OCI-LY7 (cell line): Measurements from ENCODE around the gene ALG14.

Experiments used
- EZH2phosphoT487 ChIP-seq: fragments of 200-600 bp; sonication (generic); IDR thresholded peaks from 2 replicates; pipeline ENCODE4 v1.6.1; 2018; ENCODE audit warnings: low read depth, borderline replicate concordance, mild to moderate bottlenecking, mixed run types, antibody characterized with exemption, low read length, moderate library complexity, mixed read lengths
- TF ChIP-seq, protein P1 (sequence below): fragments of 200-600 bp; sonication (generic); conservative IDR thresholded peaks from 2 replicates; pipeline ENCODE4 v1.5.1; 2014; ENCODE audit warnings: mild to moderate bottlenecking, antibody characterized with exemption, low read length, moderate library complexity, mixed read lengths

- TF ChIP-seq, protein P1, sequence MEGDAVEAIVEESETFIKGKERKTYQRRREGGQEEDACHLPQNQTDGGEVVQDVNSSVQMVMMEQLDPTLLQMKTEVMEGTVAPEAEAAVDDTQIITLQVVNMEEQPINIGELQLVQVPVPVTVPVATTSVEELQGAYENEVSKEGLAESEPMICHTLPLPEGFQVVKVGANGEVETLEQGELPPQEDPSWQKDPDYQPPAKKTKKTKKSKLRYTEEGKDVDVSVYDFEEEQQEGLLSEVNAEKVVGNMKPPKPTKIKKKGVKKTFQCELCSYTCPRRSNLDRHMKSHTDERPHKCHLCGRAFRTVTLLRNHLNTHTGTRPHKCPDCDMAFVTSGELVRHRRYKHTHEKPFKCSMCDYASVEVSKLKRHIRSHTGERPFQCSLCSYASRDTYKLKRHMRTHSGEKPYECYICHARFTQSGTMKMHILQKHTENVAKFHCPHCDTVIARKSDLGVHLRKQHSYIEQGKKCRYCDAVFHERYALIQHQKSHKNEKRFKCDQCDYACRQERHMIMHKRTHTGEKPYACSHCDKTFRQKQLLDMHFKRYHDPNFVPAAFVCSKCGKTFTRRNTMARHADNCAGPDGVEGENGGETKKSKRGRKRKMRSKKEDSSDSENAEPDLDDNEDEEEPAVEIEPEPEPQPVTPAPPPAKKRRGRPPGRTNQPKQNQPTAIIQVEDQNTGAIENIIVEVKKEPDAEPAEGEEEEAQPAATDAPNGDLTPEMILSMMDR, result no peak
- no peak for TF ChIP-seq EZH2phosphoT487
These were observed 120.2 kb downstream of the ALG14 start for GRCh38 chr1:94952539-94952938.
